Naive thymus-derived CD4-positive, alpha-beta T cell (primary cell): Measurements from ENCODE around the gene TRUB2. TPM values are rescaled to one million over a fixed set of nuclear protein-coding genes. Genes with fewer than 3 reads are reported as not detected.

ENCODE experiments used
- ATAC-seq: fragments of 150-1000 bp; cut with Tn5 transposase; 2 replicates; pipeline ENCODE4 v1.10.0; 2021; ENCODE audit warnings: mild to moderate bottlenecking, moderate library complexity
- CTCF ChIA-PET: fragments of 350-600 bp; sonication (Branson Sonifier 250); formaldehyde crosslinking; loops from one replicate; lab custom pipeline; 2021; ENCODE audit warnings: antibody characterized with exemption; lab: Charles Lee
- POLR2A ChIA-PET: fragments of 350-600 bp; sonication (Branson Sonifier 250); formaldehyde crosslinking; loops from one replicate; lab custom pipeline; 2021; ENCODE audit warnings: antibody characterized with exemption, inconsistent platforms; lab: Charles Lee
- DNase-seq, 9 donors: peaks; one replicate each; pipeline versions ENCODE4 v3.0.0 to v3.0.0-alpha.2; 2020 to 2022; ENCODE audit warnings: mixed read lengths in 1 of 9
- H3K27ac ChIP-seq: one replicate; pipeline ENCODE4 v1.7.0; 2013; ENCODE audit warnings: mild to moderate bottlenecking, low read depth, low read length, moderate library complexity
- H3K27me3 ChIP-seq, 2 donors: one replicate each; pipeline ENCODE4 v1.7.0; 2013; ENCODE audit warnings: low read length in 2 of 2, mild to moderate bottlenecking in 2 of 2, moderate library complexity in 2 of 2; ENCODE audit not compliant: control insufficient read depth in 2 of 2, insufficient read depth in 2 of 2
- H3K36me3 ChIP-seq, 3 experiments: 1 replicate in 2 of 3; 2 replicates in 1 of 3; pipeline ENCODE4 v1.7.0; 2013; ENCODE audit warnings: low read length in 3 of 3, mild to moderate bottlenecking in 3 of 3, moderate library complexity in 1 of 3; ENCODE audit not compliant: insufficient read depth in 3 of 3, control insufficient read depth in 2 of 3
- H3K4me1 ChIP-seq, 2 donors: one replicate each; pipeline ENCODE4 v1.7.0; 2013; ENCODE audit warnings: low read length in 2 of 2, mild to moderate bottlenecking in 2 of 2, moderate library complexity in 1 of 2; ENCODE audit not compliant: control insufficient read depth in 2 of 2, insufficient read depth in 2 of 2
- H3K4me3 ChIP-seq: 2 replicates; pipeline ENCODE4 v1.7.0; 2013; ENCODE audit warnings: mild to moderate bottlenecking, low read length
- H3K9me3 ChIP-seq, 3 experiments: 1 replicate in 2 of 3; 2 replicates in 1 of 3; pipeline ENCODE4 v1.7.0; 2013; ENCODE audit warnings: low read length in 3 of 3; ENCODE audit not compliant: control insufficient read depth in 2 of 3
- H3K27ac Mint-ChIP-seq, 9 donors: one replicate each; pipeline ENCODE4 v1.8.0; 2020 to 2022; ENCODE audit warnings: mixed read lengths in 9 of 9, mild to moderate bottlenecking in 8 of 9, moderate library complexity in 5 of 9, inconsistent platforms in 2 of 9
- H3K27me3 Mint-ChIP-seq, 5 donors: one replicate each; pipeline ENCODE4 v1.8.0; 2021 to 2022; ENCODE audit warnings: mixed read lengths in 5 of 5, mild to moderate bottlenecking in 1 of 5
- H3K36me3 Mint-ChIP-seq, 5 donors: one replicate each; pipeline ENCODE4 v1.8.0; 2020 to 2022; ENCODE audit warnings: mixed read lengths in 5 of 5, mild to moderate bottlenecking in 3 of 5, inconsistent platforms in 1 of 5
- H3K4me1 Mint-ChIP-seq, 7 donors: one replicate each; pipeline ENCODE4 v1.8.0; 2020 to 2022; ENCODE audit warnings: mixed read lengths in 7 of 7, mild to moderate bottlenecking in 3 of 7, inconsistent platforms in 1 of 7
- H3K4me3 Mint-ChIP-seq, 10 donors: one replicate each; pipeline ENCODE4 v1.8.0; 2020 to 2022; ENCODE audit warnings: mild to moderate bottlenecking in 10 of 10, mixed read lengths in 10 of 10, moderate library complexity in 6 of 10, inconsistent platforms in 2 of 10
- H3K9me3 Mint-ChIP-seq, 11 donors: one replicate each; pipeline ENCODE4 v1.8.0; 2020 to 2022; ENCODE audit warnings: mixed read lengths in 11 of 11, mild to moderate bottlenecking in 4 of 11, inconsistent platforms in 1 of 11, moderate library complexity in 1 of 11
- intact Hi-C, 2 donors: fragments of 100-400 bp; cut with micrococcal nuclease; formaldehyde crosslinking; loops; one replicate each; pipeline ENCODE4 v1.15.1; 2023
- polyA plus RNA-seq, 2 donors: library from polyadenylated mRNA; unstranded; fragments of 300-500 nt; fragmentation: Illumina TruSeq; gene quantifications; one replicate each; pipeline ENCODE4 v1.2.3, GENCODE V29; 2021
- total RNA-seq, 6 experiments: library from RNA in 5 of 6; stranded (reverse) in 5 of 6; gene quantifications; 1 replicate in 5 of 6; 2 replicates in 1 of 6; pipeline ENCODE4 v1.2.3 and lab custom pipeline; 2021 to 2026

TRUB2 gene
- total and polyA plus RNA-seq, 7 experiments from 2014 or later, result 11.5 to 27.2 (median 21.6) TPM

GRCh38 chr9:128304971-128305288, 17.3 kb downstream of the TRUB2 start:
- no peaks in the 10 kb centered on the region for H3K27me3 Mint-ChIP-seq
- DNase-seq (no peak), ATAC-seq (no peak)
- Histone ChIP-seq H3K36me3 (peaks cover 0 to 16% (median 5%) of the 10 kb centered on the region in 3 experiments), H3K27ac (no peak overlapping the region), H3K27me3 (no peaks in the 10 kb centered on the region), H3K9me3 (no peaks in the 10 kb centered on the region), H3K4me1 (no peaks in the 10 kb centered on the region), H3K4me3 (no peak overlapping the region)
- CTCF ChIA-PET, result interaction anchor here (1.1 kb wide), 1 partner anchor 10 kb away, joined by 3 read pairs; no protein-coding TSS in a partner anchor
- H3K9me3 Mint-ChIP-seq, result no peaks in the 10 kb centered on the region
- peaks cover 0 to 12% (median 5%) of the 10 kb centered on the region in 5 donors for H3K36me3 Mint-ChIP-seq
- POLR2A ChIA-PET, result no interaction called here
- intact Hi-C loops, result no loop called here
- no peaks in the 10 kb centered on the region for H3K4me1 Mint-ChIP-seq
- no peak overlapping the region for H3K4me3 Mint-ChIP-seq
- H3K27ac Mint-ChIP-seq, result peak overlapping the region in 4 of 9 donors; percentile 2 to 73 (median 44)

- no peak for DNase-seq
- intact Hi-C loops, result no loop called here
- H3K27me3 Mint-ChIP-seq, result no peaks in the 10 kb centered on the region
- no peaks in the 10 kb centered on the region for H3K4me1 Mint-ChIP-seq
- H3K27ac ChIP-seq, result no peak overlapping the region
- H3K4me3 ChIP-seq, result no peak overlapping the region
- H3K27ac Mint-ChIP-seq, result peak overlapping the region in 7 of 9 donors; percentile 2 to 86 (median 44)
- no peak for ATAC-seq
- H3K27me3 ChIP-seq, result no peaks in the 10 kb centered on the region
- no peaks in the 10 kb centered on the region for H3K4me1 ChIP-seq
- ChIA-PET POLR2A (interaction anchor here (0.6 kb wide), 1 partner anchor 26 kb away, joined by 4 read pairs; no protein-coding TSS in a partner anchor), CTCF (interaction anchor here (1.1 kb wide), 1 partner anchor 9 kb away, joined by 3 read pairs; no protein-coding TSS in a partner anchor)
- H3K36me3 Mint-ChIP-seq, result peaks cover 0 to 7% (median 5%) of the 10 kb centered on the region in 5 donors
- H3K4me3 Mint-ChIP-seq, result no peak overlapping the region
- no peaks in the 10 kb centered on the region for H3K9me3 ChIP-seq
- H3K9me3 Mint-ChIP-seq, result no peaks in the 10 kb centered on the region
- H3K36me3 ChIP-seq, result peaks cover 0 to 11% (median 2%) of the 10 kb centered on the region in 3 experiments
These were observed 17.9 kb downstream of the TRUB2 start for GRCh38 chr9:128304136-128304970.

- CTCF ChIA-PET, result interaction anchor here (1.4 to 2.3 kb wide), 2 partner anchors 43 to 121 kb away, joined by 4 to 6 read pairs; no protein-coding TSS in a partner anchor
- Mint-ChIP-seq H3K4me3 (no peak overlapping the region), H3K27ac (no peak overlapping the region), H3K4me1 (peaks cover 0 to 5% (median 4%) of the 10 kb centered on the region in 7 donors), H3K36me3 (peaks cover 0 to 4% (median 0%) of the 10 kb centered on the region in 5 donors), H3K27me3 (no peaks in the 10 kb centered on the region), H3K9me3 (peaks cover 0 to 1% (median 0%) of the 10 kb centered on the region in 11 donors)
- no peaks in the 10 kb centered on the region for H3K9me3 ChIP-seq
- no peak overlapping the region for H3K4me3 ChIP-seq
- DNase-seq (no peak), ATAC-seq (no peak)
- H3K27me3 ChIP-seq, result no peaks in the 10 kb centered on the region
- no peak overlapping the region for H3K27ac ChIP-seq
- no peaks in the 10 kb centered on the region for H3K36me3 ChIP-seq
- H3K4me1 ChIP-seq, result no peaks in the 10 kb centered on the region
- POLR2A ChIA-PET, result no interaction called here
- intact Hi-C loops, result no loop called here
These were observed 23.4 kb downstream of the TRUB2 start for GRCh38 chr9:128298535-128299482.

GRCh38 chr9:128297221-128297773, 24.9 kb downstream of the TRUB2 start:
- ATAC-seq, result no peak
- no peaks in the 10 kb centered on the region for H3K27me3 ChIP-seq
- CTCF ChIA-PET, result interaction anchor here (1.0 to 2.3 kb wide), 2 partner anchors 111 to 123 kb away, joined by 3 to 4 read pairs; no protein-coding TSS in a partner anchor
- no peak overlapping the region for H3K4me3 Mint-ChIP-seq
- no peaks in the 10 kb centered on the region for H3K9me3 ChIP-seq
- H3K27ac Mint-ChIP-seq, result peak overlapping the region in 1 of 9 donors; percentile 47
- no peak overlapping the region for H3K27ac ChIP-seq
- POLR2A ChIA-PET, result no interaction called here
- peaks cover 0 to under 1% (median 0%) of the 10 kb centered on the region in 3 experiments for H3K36me3 ChIP-seq
- DNase-seq, result no peak
- H3K4me1 ChIP-seq, result no peaks in the 10 kb centered on the region
- intact Hi-C loops, result no loop called here
- H3K4me3 ChIP-seq, result no peak overlapping the region
- peaks cover 0 to 1% (median 0%) of the 10 kb centered on the region in 11 donors for H3K9me3 Mint-ChIP-seq
- H3K4me1 Mint-ChIP-seq, result peaks cover 0 to 5% (median 4%) of the 10 kb centered on the region in 7 donors
- no peaks in the 10 kb centered on the region for H3K27me3 Mint-ChIP-seq
- H3K36me3 Mint-ChIP-seq, result peaks cover 0 to 4% (median 0%) of the 10 kb centered on the region in 5 donors

GRCh38 chr9:128296340-128297220, 25.7 kb downstream of the TRUB2 start:
- no peaks in the 10 kb centered on the region for H3K27me3 ChIP-seq
- H3K4me1 Mint-ChIP-seq, result peaks cover 0 to 5% (median 4%) of the 10 kb centered on the region in 7 donors
- H3K4me3 ChIP-seq, result no peak overlapping the region
- peaks cover 0 to 4% (median 0%) of the 10 kb centered on the region in 3 experiments for H3K36me3 ChIP-seq
- H3K9me3 ChIP-seq, result no peaks in the 10 kb centered on the region
- no peaks in the 10 kb centered on the region for H3K27me3 Mint-ChIP-seq
- peaks cover 0 to 4% (median 0%) of the 10 kb centered on the region in 5 donors for H3K36me3 Mint-ChIP-seq
- intact Hi-C loops, result no loop called here
- no peaks in the 10 kb centered on the region for H3K4me1 ChIP-seq
- no peak overlapping the region for H3K27ac Mint-ChIP-seq
- H3K27ac ChIP-seq, result no peak overlapping the region
- peaks cover 0 to 1% (median 0%) of the 10 kb centered on the region in 11 donors for H3K9me3 Mint-ChIP-seq
- DNase-seq (no peak), ATAC-seq (no peak)
- ChIA-PET CTCF (interaction anchor here (0.9 to 2.3 kb wide), 3 partner anchors 45 to 123 kb away, joined by 3 to 4 read pairs (median 4); no protein-coding TSS in a partner anchor), POLR2A (no interaction called here)
- no peak overlapping the region for H3K4me3 Mint-ChIP-seq
